ENCODE results near the gene STEAP1.

GRCh38 chr7:90173127-90173844, 19.0 kb downstream of the STEAP1 start:
- TF ChIP-seq CTCF (IDR thresholded peaks at IDR 0.05; ENCODE audit: low read depth, low read length, poor library complexity, severe bottlenecking) (no peak), EZH2phosphoT487 (IDR thresholded peaks at IDR 0.05; ENCODE audit: borderline replicate concordance, low read length) (no peak)
